ENCODE results near the gene THAP12.
"Not testable (repeated sequence)": the region's sequence is repeated elsewhere in the genome, so short reads cannot be mapped to it uniquely, and the experiment has no call there.

Gene THAP12

DNA sequence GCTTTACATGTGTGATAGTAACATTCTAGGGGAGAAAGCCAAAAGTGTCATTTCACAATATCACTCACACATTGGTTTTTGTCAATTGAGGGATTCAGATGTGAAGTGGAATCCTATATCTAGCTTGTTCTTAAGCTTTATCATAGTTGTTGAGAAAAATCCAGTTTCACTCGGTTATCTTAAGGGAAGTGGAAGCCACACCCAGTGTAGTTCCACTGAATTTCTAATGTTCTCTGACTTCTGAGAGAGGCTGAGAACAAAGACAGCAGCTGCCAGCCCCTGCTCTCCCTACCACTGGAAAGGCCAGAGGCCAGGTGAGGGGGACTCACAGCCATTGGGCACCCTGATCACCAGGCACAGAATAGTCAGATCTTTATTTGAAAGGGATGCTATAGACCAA lies 53.7 kb downstream of the THAP12 start:
- H3K4me3 Mint-ChIP-seq: no peak overlapping the region
- H3K27ac Mint-ChIP-seq: no peak overlapping the region
- peaks cover 15% of the 10 kb centered on the region for H3K27me3 Mint-ChIP-seq
- peaks cover 6% of the 10 kb centered on the region for H3K4me1 Mint-ChIP-seq
- ATAC-seq (no peak), DNase-seq (no peak)
- H3K9me3 Mint-ChIP-seq: no peaks in the 10 kb centered on the region
- H3K36me3 Mint-ChIP-seq (ENCODE audit: low read depth): no peaks in the 10 kb centered on the region

DNA sequence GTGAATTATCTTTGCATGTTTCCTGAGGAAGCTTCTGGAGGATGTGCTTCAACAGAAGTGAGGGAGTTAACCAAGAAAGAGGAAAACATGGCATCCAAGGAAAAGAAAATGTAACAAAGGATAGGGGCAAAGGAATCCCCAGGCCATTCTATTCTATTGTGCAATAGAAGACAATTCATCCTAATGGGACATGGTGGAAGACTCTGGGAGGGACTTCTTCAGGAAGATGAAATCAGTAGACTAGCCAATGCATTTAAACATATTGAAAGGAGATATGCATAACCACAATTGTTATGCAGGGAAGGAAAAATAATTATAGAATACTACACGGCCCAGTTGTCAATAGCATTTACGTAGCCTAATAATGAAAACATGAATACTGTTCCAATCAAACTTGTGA lies 55.7 kb downstream of the THAP12 start:
- H3K4me1 Mint-ChIP-seq: peaks cover 6% of the 10 kb centered on the region
- no peaks in the 10 kb centered on the region for H3K9me3 Mint-ChIP-seq
- no peak overlapping the region for H3K27ac Mint-ChIP-seq
- H3K36me3 Mint-ChIP-seq (ENCODE audit: low read depth): no peaks in the 10 kb centered on the region
- ATAC-seq: no peak
- peaks cover 28% of the 10 kb centered on the region for H3K27me3 Mint-ChIP-seq
- H3K4me3 Mint-ChIP-seq: no peak overlapping the region
- no peak for DNase-seq

DNA sequence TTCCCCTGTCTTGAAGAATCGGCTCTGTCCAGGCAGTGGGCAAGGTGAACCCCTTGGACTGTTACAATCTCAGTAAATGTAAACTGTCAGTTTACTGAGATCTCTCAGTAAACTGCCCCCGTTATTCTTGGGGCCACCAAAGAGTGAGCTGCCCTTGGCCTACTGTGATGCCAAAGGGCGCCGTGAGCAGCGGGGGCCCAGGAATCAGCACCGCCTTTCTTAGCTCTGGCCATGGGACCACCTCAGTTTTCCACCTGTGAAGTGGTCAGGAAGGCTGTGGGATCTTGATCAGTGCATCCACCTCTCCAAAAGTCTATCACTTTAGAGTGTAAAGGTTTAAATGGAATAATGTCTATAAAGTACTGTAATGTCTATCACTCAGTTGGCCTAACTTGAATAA lies 57.1 kb downstream of the THAP12 start:
- Mint-ChIP-seq H3K9me3 (no peaks in the 10 kb centered on the region), H3K27ac (no peak overlapping the region), H3K27me3 (peaks cover 35% of the 10 kb centered on the region), H3K4me3 (no peak overlapping the region), H3K4me1 (peaks cover 6% of the 10 kb centered on the region), H3K36me3 (ENCODE audit: low read depth) (no peaks in the 10 kb centered on the region)
- ATAC-seq (no peak), DNase-seq (no peak)

DNA sequence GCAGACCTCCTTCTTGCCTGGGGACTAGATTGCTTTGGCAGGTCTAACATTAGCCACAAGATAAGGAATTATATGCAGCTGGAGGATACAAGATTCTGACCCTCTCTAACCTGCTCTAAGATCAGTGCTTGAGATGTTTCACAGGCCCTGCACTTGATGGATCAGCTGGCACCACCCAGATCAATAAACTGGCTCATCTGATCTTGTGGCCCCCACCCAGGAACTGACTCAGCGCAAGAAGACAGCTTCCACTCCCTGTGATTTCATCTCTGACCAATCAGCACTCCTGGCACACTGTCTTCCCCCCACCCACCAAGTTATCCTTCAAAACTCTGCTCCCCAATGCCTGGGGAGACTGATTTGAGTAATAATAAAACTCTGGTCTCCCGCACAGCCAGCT lies 57.6 kb downstream of the THAP12 start:
- H3K4me1 Mint-ChIP-seq; H3K4me3 Mint-ChIP-seq; ATAC-seq; H3K36me3 Mint-ChIP-seq (ENCODE audit: low read depth); H3K27ac Mint-ChIP-seq; H3K9me3 Mint-ChIP-seq; DNase-seq: not testable (repeated sequence)
- H3K27me3 Mint-ChIP-seq: peaks cover 36% of the 10 kb centered on the region

DNA sequence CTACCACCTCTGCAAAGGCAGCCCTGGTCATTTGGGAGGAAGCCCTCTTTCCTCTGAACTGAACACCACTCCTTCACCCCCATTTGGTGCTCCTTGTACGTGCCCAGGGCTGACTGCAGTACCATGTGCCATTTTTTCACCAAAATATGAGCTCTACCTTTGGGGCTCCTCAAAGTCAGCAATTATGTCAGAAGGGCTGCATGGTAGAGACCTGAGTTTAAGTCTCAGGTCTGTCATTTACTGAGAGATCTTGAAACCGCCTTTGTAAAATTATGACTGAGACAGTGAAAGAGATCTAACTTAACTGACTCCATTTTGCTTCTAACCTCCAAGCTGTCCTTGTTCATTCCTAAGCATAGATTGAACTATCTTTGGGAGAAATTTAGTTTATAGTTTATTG lies 58.0 kb downstream of the THAP12 start:
- Mint-ChIP-seq H3K4me1 (peaks cover 6% of the 10 kb centered on the region), H3K27me3 (peaks cover 36% of the 10 kb centered on the region), H3K27ac (no peak overlapping the region), H3K4me3 (no peak overlapping the region), H3K9me3 (no peaks in the 10 kb centered on the region), H3K36me3 (ENCODE audit: low read depth) (no peaks in the 10 kb centered on the region)
- ATAC-seq (no peak), DNase-seq (no peak)

DNA sequence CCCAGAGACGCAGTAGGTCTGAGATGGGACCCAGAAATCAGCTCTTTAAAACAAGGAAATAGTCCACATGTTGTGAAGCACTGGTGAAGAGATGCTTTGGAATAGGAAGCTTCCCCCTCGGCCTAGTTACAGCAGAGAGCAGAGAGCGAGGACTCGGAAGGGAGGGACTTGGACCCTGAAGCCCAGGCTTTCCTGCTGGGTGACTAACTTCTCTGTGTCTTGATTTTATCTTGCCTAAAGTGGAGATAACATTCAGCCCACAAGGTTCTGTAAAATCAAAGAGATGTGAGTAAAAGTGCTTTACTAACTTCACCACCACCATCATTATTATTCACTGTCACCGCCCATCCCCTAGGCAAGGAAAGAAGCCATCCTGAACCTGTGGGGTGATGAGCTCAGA lies 58.4 kb downstream of the THAP12 start:
- H3K4me3 Mint-ChIP-seq: no peak overlapping the region
- no peak overlapping the region for H3K27ac Mint-ChIP-seq
- peaks cover 6% of the 10 kb centered on the region for H3K4me1 Mint-ChIP-seq
- H3K27me3 Mint-ChIP-seq: peaks cover 36% of the 10 kb centered on the region
- H3K9me3 Mint-ChIP-seq: no peaks in the 10 kb centered on the region
- DNase-seq (no peak), ATAC-seq (no peak)
- H3K36me3 Mint-ChIP-seq (ENCODE audit: low read depth): no peaks in the 10 kb centered on the region

DNA sequence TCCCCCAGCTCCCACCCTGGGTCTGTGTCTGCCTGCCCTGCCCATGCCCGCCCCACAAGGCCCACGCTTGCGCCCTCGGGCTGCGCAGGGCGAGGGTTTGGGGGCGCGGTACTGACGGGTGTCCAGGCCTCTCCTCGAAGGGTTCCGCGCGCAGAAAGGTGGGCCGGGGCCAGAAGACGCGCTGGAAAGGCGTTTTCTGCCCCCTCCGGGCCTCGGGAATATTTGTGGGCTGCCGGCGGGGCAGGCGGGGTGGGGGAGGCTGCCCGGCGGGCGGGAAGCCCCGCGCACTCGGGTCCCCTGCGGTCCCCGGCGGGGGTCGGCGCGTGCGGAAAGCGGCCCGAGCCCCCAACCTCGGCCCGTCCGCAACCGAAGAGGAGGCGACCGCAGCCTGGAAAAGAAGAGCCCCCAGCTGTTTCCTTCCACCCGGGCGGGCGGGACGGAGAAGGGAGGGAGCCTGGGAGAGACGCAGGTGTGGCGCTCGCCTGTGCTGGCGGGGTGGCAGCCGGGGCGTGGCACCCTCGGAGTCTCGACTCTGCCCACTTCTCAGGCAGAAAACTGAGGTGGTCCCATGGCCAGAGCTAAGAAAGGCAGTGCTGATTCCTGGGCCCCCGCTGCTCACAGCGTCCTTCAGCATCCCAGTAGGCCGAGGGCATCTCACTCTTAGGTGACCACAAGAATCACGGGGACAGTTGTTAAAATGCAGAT lies 59.0 kb downstream of the THAP12 start:
- Mint-ChIP-seq H3K4me3 (no peak overlapping the region), H3K36me3 (ENCODE audit: low read depth) (no peaks in the 10 kb centered on the region), H3K9me3 (no peaks in the 10 kb centered on the region), H3K4me1 (peaks cover 6% of the 10 kb centered on the region), H3K27ac (no peak overlapping the region), H3K27me3 (peaks cover 36% of the 10 kb centered on the region)
- DNase-seq: no peak
- ATAC-seq: no peak

DNA sequence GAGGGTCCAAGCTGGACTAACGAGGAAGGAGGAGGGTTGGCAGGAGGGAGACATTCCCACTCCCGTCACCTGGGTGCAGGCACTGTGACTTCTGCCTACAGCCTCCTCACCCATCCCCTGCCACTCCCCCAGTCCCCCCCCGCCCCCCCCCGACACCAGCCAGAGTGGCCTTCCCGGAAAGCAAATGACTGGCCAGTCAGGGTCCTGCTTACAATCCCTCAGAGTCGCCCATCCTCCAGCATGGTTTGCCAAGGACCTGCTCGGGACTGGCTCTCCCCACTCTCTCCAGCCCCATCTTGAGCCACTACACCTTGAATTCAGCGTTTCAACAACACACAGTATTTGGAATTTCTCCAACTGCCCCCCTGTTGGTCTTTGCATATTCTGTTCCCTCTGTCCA lies 59.6 kb downstream of the THAP12 start:
- no peaks in the 10 kb centered on the region for H3K9me3 Mint-ChIP-seq
- peaks cover 6% of the 10 kb centered on the region for H3K4me1 Mint-ChIP-seq
- peaks cover 36% of the 10 kb centered on the region for H3K27me3 Mint-ChIP-seq
- no peak for DNase-seq
- no peak overlapping the region for H3K4me3 Mint-ChIP-seq
- H3K36me3 Mint-ChIP-seq (ENCODE audit: low read depth): no peaks in the 10 kb centered on the region
- ATAC-seq: no peak
- no peak overlapping the region for H3K27ac Mint-ChIP-seq

DNA sequence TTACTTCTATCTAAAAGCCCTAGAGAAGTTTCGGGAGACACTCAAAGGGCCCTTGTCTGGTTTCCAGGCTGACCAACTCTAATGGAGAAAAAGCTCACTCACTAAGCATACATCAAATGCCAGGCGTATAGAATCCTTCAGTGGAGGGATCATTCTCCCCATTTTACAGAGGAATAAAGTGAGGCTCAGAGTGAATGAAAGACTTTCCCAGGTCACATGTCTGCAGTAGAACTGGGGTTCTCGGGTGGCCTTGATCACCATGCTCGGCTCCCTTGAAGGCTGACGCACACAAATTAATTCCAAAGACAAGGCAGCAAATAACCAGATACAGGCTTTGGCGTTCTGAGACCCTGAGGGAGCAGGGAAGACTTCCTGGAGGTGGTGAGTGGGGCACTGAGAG lies 60.0 kb downstream of the THAP12 start:
- peaks cover 36% of the 10 kb centered on the region for H3K27me3 Mint-ChIP-seq
- no peak overlapping the region for H3K27ac Mint-ChIP-seq
- ATAC-seq (no peak), DNase-seq (no peak)
- H3K36me3 Mint-ChIP-seq (ENCODE audit: low read depth): no peaks in the 10 kb centered on the region
- H3K4me1 Mint-ChIP-seq: peaks cover 6% of the 10 kb centered on the region
- no peak overlapping the region for H3K4me3 Mint-ChIP-seq
- H3K9me3 Mint-ChIP-seq: no peaks in the 10 kb centered on the region

DNA sequence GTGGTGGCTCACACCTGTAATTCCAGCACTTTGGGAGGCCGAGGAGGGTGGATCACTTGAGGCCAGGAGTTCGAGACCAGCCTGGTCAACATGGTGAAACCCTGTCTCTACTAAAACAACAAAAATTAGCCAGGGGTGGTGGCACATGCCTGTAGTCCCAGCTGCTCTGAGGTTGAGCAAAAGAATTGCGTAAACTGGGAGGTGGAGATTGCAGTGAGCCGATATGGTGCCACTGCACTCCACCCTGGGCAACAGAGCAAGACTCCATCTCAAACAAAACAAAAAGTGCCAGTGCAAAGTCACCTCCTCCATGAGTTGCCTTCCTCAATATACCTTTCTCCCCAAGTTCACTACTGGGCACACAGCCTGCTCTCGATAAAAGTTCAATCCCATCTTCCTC lies 61.1 kb downstream of the THAP12 start:
- H3K4me1 Mint-ChIP-seq: not testable (repeated sequence)

DNA sequence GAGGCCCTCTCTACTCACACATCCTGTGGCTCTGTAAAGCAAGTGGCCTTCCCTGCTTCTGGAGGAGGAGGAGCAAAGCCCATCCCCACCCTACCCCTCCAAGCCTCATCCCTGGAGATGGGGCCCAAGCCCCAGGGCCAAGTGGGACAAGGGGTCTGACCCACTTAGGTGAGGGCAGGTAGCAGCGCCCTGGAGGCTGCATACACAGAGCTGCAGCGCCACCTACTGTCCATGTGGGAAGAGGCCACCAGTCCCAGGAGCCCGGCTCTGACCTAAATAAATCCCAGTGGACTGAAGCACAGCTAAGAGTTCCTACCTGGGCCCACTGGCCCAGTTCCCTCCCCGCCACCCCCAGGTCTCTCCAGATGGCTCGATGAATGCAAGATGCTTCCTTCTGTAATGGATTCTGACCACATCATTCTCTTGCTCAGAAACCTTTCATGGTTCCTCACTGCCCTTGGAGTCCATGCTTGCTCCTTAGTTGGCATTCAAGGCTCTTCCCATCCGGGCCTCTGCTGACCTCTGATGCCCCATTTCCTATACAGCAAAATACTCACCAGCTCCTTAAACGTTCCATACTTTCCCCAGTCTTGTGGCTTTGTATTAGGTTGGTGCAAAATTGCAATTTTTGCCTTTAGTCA lies 62.1 kb downstream of the THAP12 start:
- Mint-ChIP-seq H3K27ac (no peak overlapping the region), H3K4me3 (no peak overlapping the region), H3K9me3 (no peaks in the 10 kb centered on the region)

More for the DNA sequence above, 61.1 kb downstream of the THAP12 start:
- DNase-seq; ATAC-seq; H3K4me3 Mint-ChIP-seq; H3K36me3 Mint-ChIP-seq (ENCODE audit: low read depth); H3K9me3 Mint-ChIP-seq; H3K27ac Mint-ChIP-seq: not testable (repeated sequence)
- H3K27me3 Mint-ChIP-seq: peaks cover 36% of the 10 kb centered on the region

DNA sequence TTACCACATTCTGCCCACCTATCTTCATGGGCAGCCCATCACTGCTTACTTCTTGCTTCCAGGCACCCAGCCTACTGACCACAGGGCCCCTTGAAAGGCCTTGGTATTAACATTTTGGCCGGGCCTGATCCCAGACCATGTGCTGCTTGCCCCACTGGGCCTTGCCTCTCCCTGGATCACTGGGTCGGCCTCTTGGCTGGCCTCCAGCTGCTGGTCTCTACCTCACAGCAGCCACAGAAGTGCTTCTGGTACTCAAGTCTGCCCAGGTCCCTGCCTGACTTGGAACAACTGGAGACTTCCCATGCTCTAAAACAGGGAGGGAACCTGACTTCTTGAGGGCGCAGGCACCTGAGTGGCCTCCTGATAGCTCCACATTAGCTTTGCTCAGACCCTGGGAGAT lies 63.6 kb downstream of the THAP12 start:
- no peaks in the 10 kb centered on the region for H3K9me3 Mint-ChIP-seq
- H3K27ac Mint-ChIP-seq: no peak overlapping the region
- H3K4me1 Mint-ChIP-seq: no peaks in the 10 kb centered on the region
- H3K36me3 Mint-ChIP-seq (ENCODE audit: low read depth): no peaks in the 10 kb centered on the region
- H3K27me3 Mint-ChIP-seq: peaks cover 24% of the 10 kb centered on the region
- no peak overlapping the region for H3K4me3 Mint-ChIP-seq
- no peak for ATAC-seq
- no peak for DNase-seq

More for the DNA sequence above, 62.1 kb downstream of the THAP12 start:
- H3K27me3 Mint-ChIP-seq: peaks cover 36% of the 10 kb centered on the region
- H3K4me1 Mint-ChIP-seq: peaks cover 6% of the 10 kb centered on the region
- H3K36me3 Mint-ChIP-seq (ENCODE audit: low read depth): no peaks in the 10 kb centered on the region
- ATAC-seq (peak; percentile 88), DNase-seq (peak; percentile 89)

DNA sequence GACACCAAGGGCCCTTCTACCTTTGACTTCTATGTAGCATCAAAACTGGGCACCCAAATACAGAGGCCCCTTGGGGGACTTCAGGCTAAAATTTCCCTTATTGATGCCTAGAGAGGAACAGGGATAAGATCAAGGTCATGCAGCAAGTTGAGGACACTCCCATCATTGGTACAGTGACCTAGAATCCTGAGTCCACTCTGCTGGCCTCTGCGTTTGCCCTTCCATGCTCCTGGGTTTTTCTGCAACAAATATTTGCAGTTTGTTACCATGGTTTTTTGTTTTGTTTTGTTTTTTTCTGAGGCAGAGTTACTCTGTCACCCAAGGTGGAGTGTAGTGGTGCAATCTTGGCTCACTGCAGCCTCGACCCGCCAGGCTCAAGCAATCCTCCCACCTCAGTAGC lies 64.2 kb downstream of the THAP12 start:
- no peak overlapping the region for H3K4me3 Mint-ChIP-seq
- H3K36me3 Mint-ChIP-seq (ENCODE audit: low read depth): no peaks in the 10 kb centered on the region
- peaks cover 23% of the 10 kb centered on the region for H3K27me3 Mint-ChIP-seq
- H3K27ac Mint-ChIP-seq: no peak overlapping the region
- DNase-seq: no peak
- H3K4me1 Mint-ChIP-seq: no peaks in the 10 kb centered on the region
- ATAC-seq: no peak
- no peaks in the 10 kb centered on the region for H3K9me3 Mint-ChIP-seq

DNA sequence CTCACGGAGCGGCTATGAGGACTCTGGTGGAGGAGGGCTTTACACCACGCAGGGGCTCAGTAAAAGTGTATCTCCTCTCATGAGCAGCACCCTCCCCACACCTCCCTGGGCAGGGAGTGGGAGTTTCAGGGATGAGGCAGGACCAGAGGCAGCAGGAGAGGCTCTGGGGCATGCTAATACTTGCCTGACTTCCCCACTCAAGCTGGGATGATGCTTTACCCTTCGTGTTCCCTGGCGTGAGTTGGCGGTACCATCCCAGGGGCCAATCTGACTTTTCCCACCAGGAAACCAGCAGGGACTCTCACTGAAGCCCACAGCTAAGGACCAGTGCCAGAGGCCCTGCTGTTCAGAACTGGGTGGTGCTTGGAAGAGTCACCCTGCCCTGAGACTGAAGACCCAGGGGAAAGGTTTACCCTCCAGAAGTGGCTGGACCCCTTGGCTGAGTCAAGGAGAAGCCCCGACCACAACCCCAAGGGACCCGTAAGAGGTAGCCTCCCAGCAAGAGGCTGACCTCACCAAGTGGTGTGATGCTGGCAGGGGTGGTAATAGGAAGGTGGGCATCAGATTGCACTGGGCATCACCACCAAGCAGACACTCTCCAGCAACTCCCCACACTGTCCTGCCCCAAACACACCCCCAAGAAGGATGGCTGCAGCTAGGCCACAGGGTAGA lies 65.6 kb downstream of the THAP12 start:
- Mint-ChIP-seq H3K4me3 (no peak overlapping the region), H3K27ac (no peak overlapping the region), H3K36me3 (ENCODE audit: low read depth) (no peaks in the 10 kb centered on the region), H3K9me3 (no peaks in the 10 kb centered on the region), H3K27me3 (peaks cover 11% of the 10 kb centered on the region), H3K4me1 (no peaks in the 10 kb centered on the region)
- ATAC-seq: no peak
- no peak for DNase-seq

DNA sequence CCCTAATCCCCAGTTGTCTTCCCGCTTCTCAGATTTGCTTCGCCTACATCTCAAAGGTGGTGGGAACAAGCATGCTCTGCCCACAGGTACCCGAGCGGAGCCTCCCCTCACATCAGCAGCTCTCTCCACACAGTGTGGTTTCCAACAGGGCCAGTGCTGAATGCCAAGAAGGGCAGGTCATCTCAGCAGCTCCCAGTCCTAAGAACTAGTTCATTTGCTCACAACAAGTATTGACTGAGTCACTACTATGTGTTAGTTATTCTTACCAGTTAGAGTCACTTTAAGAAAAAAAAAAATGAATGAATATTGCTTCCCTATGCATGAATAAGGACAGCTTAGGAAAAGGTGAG lies 66.2 kb downstream of the THAP12 start:
- H3K9me3 Mint-ChIP-seq: no peaks in the 10 kb centered on the region
- H3K4me3 Mint-ChIP-seq: no peak overlapping the region
- no peak for DNase-seq
- no peaks in the 10 kb centered on the region for H3K4me1 Mint-ChIP-seq
- peaks cover 6% of the 10 kb centered on the region for H3K27me3 Mint-ChIP-seq
- no peaks in the 10 kb centered on the region for H3K36me3 Mint-ChIP-seq (ENCODE audit: low read depth)
- no peak for ATAC-seq
- no peak overlapping the region for H3K27ac Mint-ChIP-seq

All from activated naive CD8-positive, alpha-beta T cell treated with anti-CD3 and anti-CD28 coated beads, Interleukin-2, amount 50 U/mL, for 24 hours (primary cell).